IMR-90 (cell line): ENCODE data around the gene LRRC26. TPM values are rescaled to one million over a fixed set of nuclear protein-coding genes. Genes with fewer than 3 reads are reported as not detected.

Source experiments
- ATAC-seq: fragments of 200-7000 bp; cut with Tn5 transposase; 2 replicates; pipeline ENCODE4 v1.9.1; 2020; ENCODE audit warnings: low read depth, mild to moderate bottlenecking, moderate library complexity
- BruUV-seq: library from RNA; stranded (reverse); fragments of 400-500 nt; replicated peaks from 2 replicates; lab custom pipeline; 2021; lab: Mats Ljungman, UMichigan
- CTCF ChIA-PET: fragments of 300-600 bp; formaldehyde crosslinking; extraction: SDS; loops from one replicate; lab custom pipeline; 2021; ENCODE audit warnings: antibody characterized with exemption; lab: Yijun Ruan, JAX
- POLR2A ChIA-PET: fragments of 300-600 bp; sonication (Branson Sonifier 250); formaldehyde crosslinking; loops from one replicate; lab custom pipeline; 2022; ENCODE audit warnings: antibody characterized with exemption; ENCODE audit not compliant: unreplicated experiment; lab: Charles Lee
- DNase-seq: peaks from one replicate; pipeline ENCODE4 v3.0.0; 2013
- H2AFZ ChIP-seq: replicated peaks from 2 replicates; pipeline ENCODE3; 2013; ENCODE audit warnings: low read length, mild to moderate bottlenecking; ENCODE audit not compliant: poor library complexity
- H2AK5ac ChIP-seq: 2 replicates; pipeline ENCODE4 v1.6.1; 2013; ENCODE audit warnings: low read depth, low read length, inconsistent platforms
- H2AK9ac ChIP-seq: replicated peaks from 2 replicates; pipeline ENCODE3; 2013; ENCODE audit warnings: mild to moderate bottlenecking, low read depth, low read length, moderate library complexity; ENCODE audit not compliant: poor library complexity
- H2BK120ac ChIP-seq: 2 replicates; pipeline ENCODE4 v1.6.1; 2013; ENCODE audit warnings: low read depth, low read length, inconsistent platforms
- H2BK15ac ChIP-seq: 3 replicates; pipeline ENCODE4 v1.6.1; 2013; ENCODE audit warnings: low read depth, low read length, inconsistent platforms
- H2BK20ac ChIP-seq: 2 replicates; pipeline ENCODE4 v1.6.1; 2013; ENCODE audit warnings: low read depth, mild to moderate bottlenecking, inconsistent platforms, low read length, moderate library complexity
- H2BK5ac ChIP-seq: 2 replicates; pipeline ENCODE4 v1.6.1; 2013; ENCODE audit warnings: mild to moderate bottlenecking, low read depth, low read length, inconsistent platforms; ENCODE audit not compliant: poor library complexity, severe bottlenecking
- H3K14ac ChIP-seq: replicated peaks from 2 replicates; pipeline ENCODE4 v1.6.1; 2013; ENCODE audit warnings: low read depth, low read length, inconsistent platforms
- H3K18ac ChIP-seq: 2 replicates; pipeline ENCODE4 v1.6.1; 2013; ENCODE audit warnings: low read depth, low read length, control low read depth
- H3K23ac ChIP-seq: 2 replicates; pipeline ENCODE4 v1.6.1; 2013; ENCODE audit warnings: low read depth, low read length, inconsistent platforms
- H3K27ac ChIP-seq: 2 replicates; pipeline ENCODE4 v1.5.1; 2013; ENCODE audit warnings: mild to moderate bottlenecking, control low read depth, low read length; ENCODE audit not compliant: insufficient read depth
- H3K27me3 ChIP-seq: 2 replicates; pipeline ENCODE4 v1.6.1; 2013; ENCODE audit warnings: low read length; ENCODE audit not compliant: control insufficient read depth, insufficient read depth
- H3K36me3 ChIP-seq: 2 replicates; pipeline ENCODE4 v1.6.1; 2013; ENCODE audit warnings: low read length, mixed read lengths; ENCODE audit not compliant: control insufficient read depth, insufficient read depth
- H3K4ac ChIP-seq: 2 replicates; pipeline ENCODE4 v1.6.1; 2013; ENCODE audit warnings: low read depth, low read length, inconsistent platforms
- H3K4me1 ChIP-seq: 2 replicates; pipeline ENCODE4 v1.6.1; 2013; ENCODE audit warnings: low read length, mixed read lengths; ENCODE audit not compliant: control insufficient read depth, insufficient read depth
- H3K4me2 ChIP-seq: 2 replicates; pipeline ENCODE4 v1.6.1; 2013; ENCODE audit warnings: low read depth, mild to moderate bottlenecking, control low read depth, low read length, moderate library complexity
- H3K4me3 ChIP-seq: 2 replicates; pipeline ENCODE4 v1.5.1; 2013; ENCODE audit warnings: low read depth, mild to moderate bottlenecking, control low read depth, low read length, moderate library complexity; ENCODE audit not compliant: insufficient read depth
- H3K56ac ChIP-seq: 2 replicates; pipeline ENCODE4 v1.6.1; 2013; ENCODE audit warnings: low read length, inconsistent platforms; ENCODE audit not compliant: insufficient read depth; ENCODE audit errors: extremely low read depth
- H3K79me1 ChIP-seq, 2 experiments: 2 replicates each; pipeline ENCODE4 v1.6.1; 2013; ENCODE audit warnings: low read length in 2 of 2, inconsistent platforms in 1 of 2, low read depth in 1 of 2
- H3K9ac ChIP-seq: 2 replicates; pipeline ENCODE4 v1.6.1; 2013; ENCODE audit warnings: low read depth, low read length, control low read depth
- H3K9me1 ChIP-seq: 2 replicates; pipeline ENCODE4 v1.6.1; 2013; ENCODE audit warnings: low read length, inconsistent platforms; ENCODE audit not compliant: insufficient read depth
- H3K9me3 ChIP-seq: 2 replicates; pipeline ENCODE4 v1.6.1; 2013; ENCODE audit warnings: low read length; ENCODE audit not compliant: control insufficient read depth, insufficient read depth
- H4K20me1 ChIP-seq: 2 replicates; pipeline ENCODE4 v1.6.1; 2013; ENCODE audit warnings: low read length, inconsistent platforms; ENCODE audit not compliant: insufficient read depth
- H4K5ac ChIP-seq: 2 replicates; pipeline ENCODE4 v1.6.1; 2013; ENCODE audit warnings: mild to moderate bottlenecking, low read depth, low read length, control low read depth
- H4K8ac ChIP-seq, 2 experiments: 2 replicates each; pipeline ENCODE4 v1.6.1; 2013; ENCODE audit warnings: low read depth in 2 of 2, low read length in 2 of 2, control low read depth in 1 of 2, inconsistent platforms in 1 of 2
- H4K91ac ChIP-seq: 2 replicates; pipeline ENCODE4 v1.6.1; 2013; ENCODE audit warnings: low read depth, low read length, inconsistent platforms; ENCODE audit not compliant: insufficient read depth
- BHLHE40 ChIP-seq: fragments of 150-350 bp; IDR thresholded peaks from 2 replicates; pipeline ENCODE4 v1.6.1; 2016; ENCODE audit warnings: mild to moderate bottlenecking, low read depth, low read length
- CEBPB ChIP-seq: IDR thresholded peaks from 2 replicates; pipeline ENCODE4 v1.6.1; 2012; ENCODE audit warnings: low read depth, low read length, improper control_type of control experiment
- CHD1 ChIP-seq: IDR thresholded peaks from 2 replicates; pipeline ENCODE4 v1.6.1; 2012; ENCODE audit warnings: low read depth, low read length, improper control_type of control experiment
- CTCF ChIP-seq: conservative IDR thresholded peaks from 2 replicates; pipeline ENCODE4 v1.5.1; 2012; ENCODE audit warnings: mild to moderate bottlenecking, low read depth, low read length, improper control_type of control experiment
- ELK1 ChIP-seq: fragments of 150-350 bp; IDR thresholded peaks from 2 replicates; pipeline ENCODE4 v1.6.1; 2016; ENCODE audit warnings: low read depth, mild to moderate bottlenecking, low read length, moderate library complexity, borderline replicate concordance
- FOS ChIP-seq: fragments of 150-350 bp; IDR thresholded peaks from 2 replicates; pipeline ENCODE4 v1.6.1; 2016; ENCODE audit warnings: low read depth, low read length
- MAZ ChIP-seq: IDR thresholded peaks from 2 replicates; pipeline ENCODE4 v1.6.1; 2012; ENCODE audit warnings: low read depth, mild to moderate bottlenecking, low read length, improper control_type of control experiment, moderate library complexity, borderline replicate concordance
- NFE2L2 ChIP-seq: fragments of 150-350 bp; IDR thresholded peaks from 2 replicates; pipeline ENCODE4 v1.6.1; 2016; ENCODE audit warnings: low read depth, mild to moderate bottlenecking, low read length
- POLR2A ChIP-seq: IDR thresholded peaks from 2 replicates; pipeline ENCODE4 v1.6.1; 2012; ENCODE audit warnings: mild to moderate bottlenecking, low read depth, low read length
- RAD21 ChIP-seq: IDR thresholded peaks from 2 replicates; pipeline ENCODE4 v1.6.1; 2012; ENCODE audit warnings: low read length, improper control_type of control experiment
- RCOR1 ChIP-seq: IDR thresholded peaks from 2 replicates; pipeline ENCODE4 v1.6.1; 2012; ENCODE audit warnings: mild to moderate bottlenecking, low read length, improper control_type of control experiment; ENCODE audit not compliant: insufficient replicate concordance
- RFX5 ChIP-seq: IDR thresholded peaks from 2 replicates; pipeline ENCODE4 v1.8.0; 2012; ENCODE audit warnings: low read depth, mild to moderate bottlenecking, low read length, moderate library complexity
- SMC3 ChIP-seq: fragments of 150-350 bp; IDR thresholded peaks from 2 replicates; pipeline ENCODE4 v1.6.1; 2016; ENCODE audit warnings: low read depth, mild to moderate bottlenecking, antibody characterized with exemption, low read length, moderate library complexity
- WGBS, 2 experiments: methylation state at CpG; one replicate each; pipeline versions ENCODE4 v1.1.5 to v1.1.7; 2013; ENCODE audit warnings: missing lambda C conversion rate in 2 of 2; ENCODE audit not compliant: insufficient read length in 1 of 2; ENCODE audit errors: extremely low coverage in 2 of 2; 5-methylcytosine and 5-hydroxymethylcytosine counted together
- dilution Hi-C: fragments of 300-500 bp; cut with HindIII; formaldehyde crosslinking; loops from one replicate; pipeline ENCODE4 v1.14.3; 2018; ENCODE audit warnings: low sequenced_read_pairs; ENCODE audit not compliant: unreplicated experiment
- in situ Hi-C: fragments of 300-500 bp; cut with MboI; formaldehyde crosslinking; loops from 3 replicates; pipeline ENCODE4 v1.14.3; 2019; ENCODE audit warnings: low sequenced_read_pairs, inconsistent platforms, mixed read lengths
- intact Hi-C: fragments of 100-400 bp; cut with micrococcal nuclease; formaldehyde crosslinking; loops from 2 replicates; pipeline ENCODE4 v1.10.0; 2022
- polyA plus RNA-seq, 3 experiments: library from polyadenylated mRNA; depleted of rRNA; stranded (reverse); fragments of >200 nt; gene quantifications; 2 replicates each; pipeline ENCODE4 v1.2.3, GENCODE V29; 2012; ENCODE audit warnings: low replicate concordance in 1 of 3
- total RNA-seq: library from RNA; depleted of rRNA; stranded (reverse); fragments of >200 nt; gene quantifications from 2 replicates; pipeline ENCODE4 v1.2.3, GENCODE V29; 2012
- TF ChIP-seq, protein P1 (sequence below): fragments of 150-350 bp; IDR thresholded peaks from 2 replicates; pipeline ENCODE4 v1.6.1; 2017; ENCODE audit warnings: mild to moderate bottlenecking, antibody characterized with exemption, low read length, low read depth

Gene LRRC26
- total and polyA plus RNA-seq, 2 of the 4 experiments (the other 2 are of a cell fraction): not detected

DNA sequence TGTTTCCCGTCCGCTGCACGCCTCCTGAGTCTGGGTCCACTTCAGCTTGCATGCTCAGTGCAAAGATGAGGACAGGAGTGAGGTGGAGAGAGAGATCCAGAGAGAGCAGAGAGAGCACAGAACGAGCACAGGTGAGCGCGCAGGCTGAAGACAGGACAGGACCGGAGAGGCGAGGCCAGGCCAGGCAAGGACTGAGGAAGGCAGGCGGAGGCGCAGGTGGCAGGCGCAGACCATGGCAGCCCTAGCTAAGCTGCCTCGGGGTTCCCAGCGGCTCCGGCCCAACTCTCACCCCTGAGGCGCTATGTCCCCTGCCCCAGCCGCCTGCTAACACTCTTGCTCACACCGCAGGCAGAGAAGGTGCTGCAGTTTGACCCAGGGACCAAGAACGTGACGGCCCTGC, 21.2 kb downstream of the LRRC26 start:
- Histone ChIP-seq H2BK20ac (no peak overlapping the region), H4K5ac (no peak overlapping the region), H3K4me1 (no peaks in the 10 kb centered on the region), H3K36me3 (no peaks in the 10 kb centered on the region), H2BK15ac (no peak overlapping the region), H3K23ac (no peak overlapping the region), H3K18ac (no peak overlapping the region), H2AK5ac (no peak overlapping the region), H3K4ac (no peak overlapping the region), H3K9me1 (peaks cover 12% of the 10 kb centered on the region), H2AFZ (no peak overlapping the region), H2BK5ac (no peak overlapping the region), H2AK9ac (no peak overlapping the region), H3K4me2 (no peak overlapping the region), H2BK120ac (no peak overlapping the region), H3K4me3 (no peak overlapping the region), H4K91ac (no peak overlapping the region), H4K20me1 (no peaks in the 10 kb centered on the region), H3K27ac (no peak overlapping the region), H4K8ac (no peak overlapping the region), H3K27me3 (peaks cover 11% of the 10 kb centered on the region), H3K9me3 (no peaks in the 10 kb centered on the region), H3K14ac (no peak overlapping the region), H3K56ac (no peak overlapping the region), H3K9ac (no peak overlapping the region), H3K79me1 (no peaks in the 10 kb centered on the region)
- dilution Hi-C loops (no loop called here), in situ Hi-C loops (no loop called here), intact Hi-C loops (no loop called here)
- no peak for ATAC-seq
- 81% methylated on average over 12 of the region's 19 CpGs; no CpG with 5 or more reads in 1 of the 2 experiments for WGBS, 2 experiments
- no TSS peak for BruUV-seq
- TF ChIP-seq BHLHE40 (no peak), CEBPB (no peak), CHD1 (no peak), RFX5 (no peak), NFE2L2 (no peak), CTCF (no peak), RAD21 (no peak), FOS (no peak), RCOR1 (no peak), ELK1 (no peak), SMC3 (no peak), POLR2A (no peak), MAZ (no peak)
- TF ChIP-seq, protein P1, sequence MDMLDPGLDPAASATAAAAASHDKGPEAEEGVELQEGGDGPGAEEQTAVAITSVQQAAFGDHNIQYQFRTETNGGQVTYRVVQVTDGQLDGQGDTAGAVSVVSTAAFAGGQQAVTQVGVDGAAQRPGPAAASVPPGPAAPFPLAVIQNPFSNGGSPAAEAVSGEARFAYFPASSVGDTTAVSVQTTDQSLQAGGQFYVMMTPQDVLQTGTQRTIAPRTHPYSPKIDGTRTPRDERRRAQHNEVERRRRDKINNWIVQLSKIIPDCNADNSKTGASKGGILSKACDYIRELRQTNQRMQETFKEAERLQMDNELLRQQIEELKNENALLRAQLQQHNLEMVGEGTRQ: no peak
- POLR2A ChIA-PET: no interaction called here
- DNase-seq: no peak
- CTCF ChIA-PET: no interaction called here
